K562 (cell line): Measurements from ENCODE around the gene LSS. TPM values are rescaled to one million over a fixed set of nuclear protein-coding genes. Genes with fewer than 3 reads are reported as not detected.

Experiments
- DIDO1 ChIP-seq: fragments of 450-650 bp; IDR thresholded peaks from 2 replicates; pipeline ENCODE4 v1.6.1; 2016; ENCODE audit warnings: low read depth, missing biosample characterization, missing genetic modification characterization
- HLTF ChIP-seq: fragments of 450-650 bp; IDR thresholded peaks from 2 replicates; pipeline ENCODE4 v1.6.1; 2016
- U2AF1 ChIP-seq: fragments of 200-400 bp; formaldehyde crosslinking; optimal IDR thresholded peaks from 2 replicates; pipeline ENCODE3; 2017; ENCODE audit warnings: mild to moderate bottlenecking, low read depth, low read length, moderate library complexity
- ZBTB11 ChIP-seq, 3 experiments: fragments of 200-800 bp in 1 of 3; fragments of 250-450 bp in 1 of 3; fragments of 450-650 bp in 1 of 3; sonication (Bioruptor Pico) in 1 of 3; sonication (Bioruptor generic) in 1 of 3; formaldehyde crosslinking in 1 of 3; IDR thresholded peaks; 2 replicates each; pipeline versions ENCODE4 v1.6.1 to v1.8.0; 2016 to 2022; ENCODE audit warnings: mild to moderate bottlenecking in 2 of 3, missing genetic modification characterization in 2 of 3, missing compliant biosample characterization in 1 of 3, moderate library complexity in 1 of 3
- ZNF354B ChIP-seq: fragments of 250-450 bp; sonication (Bioruptor Pico); IDR thresholded peaks from 2 replicates; pipeline ENCODE4 v1.4.0; 2020
- ZNF511 ChIP-seq: sonication (generic); formaldehyde crosslinking; IDR thresholded peaks from 2 replicates; pipeline ENCODE4 v1.8.0; 2022; ENCODE audit warnings: mild to moderate bottlenecking, missing genetic modification reagents
- polyA plus RNA-seq, 8 experiments: library from polyadenylated mRNA; depleted of rRNA in 4 of 8; stranded (reverse) in 5 of 8; unstranded in 3 of 8; fragments of >200 nt; fragmentation: Nextera tagmentation in 2 of 8; fragmentation: Illumina TruSeq in 1 of 8; extraction: Ambion mirVana in 2 of 8; extraction: Trizol in 1 of 8; gene quantifications; 2 replicates each; pipeline versions ENCODE4 v1.2.1 to v1.2.3, GENCODE V29; 2011 to 2014; ENCODE audit warnings: inconsistent platforms in 1 of 8, missing spikeins in 1 of 8
- total RNA-seq, 7 experiments: library from RNA; depleted of rRNA in 6 of 7; stranded (reverse); fragments of >200 nt in 6 of 7; fragmentation: Illumina TruSeq in 2 of 7; extraction: Trizol in 2 of 7; gene quantifications; 2 replicates each; pipeline versions ENCODE4 v1.2.1 to v1.2.3, GENCODE V29; 2011 to 2021; ENCODE audit warnings: low replicate concordance in 1 of 7
- TF ChIP-seq, protein P1 (sequence below), 2 experiments: fragments of 450-650 bp; formaldehyde crosslinking in 1 of 2; IDR thresholded peaks; 2 replicates each; pipeline versions ENCODE4 v1.4.0 to v1.6.1; 2014 to 2020; ENCODE audit warnings: mild to moderate bottlenecking in 2 of 2, borderline replicate concordance in 1 of 2, low read depth in 1 of 2
- TF ChIP-seq, protein P2 (sequence below): fragments of 250-450 bp; sonication (Bioruptor Pico); IDR thresholded peaks from 2 replicates; pipeline ENCODE4 v1.8.0; 2022; ENCODE audit warnings: inconsistent platforms, mild to moderate bottlenecking, moderate library complexity, borderline replicate concordance

LSS gene
- total and polyA plus RNA-seq, 9 of the 15 experiments (the other 6 are each of a cell fraction or from before 2014, with no cell fraction given): 2.2 to 89.5 (median 37.4) TPM

DNA sequence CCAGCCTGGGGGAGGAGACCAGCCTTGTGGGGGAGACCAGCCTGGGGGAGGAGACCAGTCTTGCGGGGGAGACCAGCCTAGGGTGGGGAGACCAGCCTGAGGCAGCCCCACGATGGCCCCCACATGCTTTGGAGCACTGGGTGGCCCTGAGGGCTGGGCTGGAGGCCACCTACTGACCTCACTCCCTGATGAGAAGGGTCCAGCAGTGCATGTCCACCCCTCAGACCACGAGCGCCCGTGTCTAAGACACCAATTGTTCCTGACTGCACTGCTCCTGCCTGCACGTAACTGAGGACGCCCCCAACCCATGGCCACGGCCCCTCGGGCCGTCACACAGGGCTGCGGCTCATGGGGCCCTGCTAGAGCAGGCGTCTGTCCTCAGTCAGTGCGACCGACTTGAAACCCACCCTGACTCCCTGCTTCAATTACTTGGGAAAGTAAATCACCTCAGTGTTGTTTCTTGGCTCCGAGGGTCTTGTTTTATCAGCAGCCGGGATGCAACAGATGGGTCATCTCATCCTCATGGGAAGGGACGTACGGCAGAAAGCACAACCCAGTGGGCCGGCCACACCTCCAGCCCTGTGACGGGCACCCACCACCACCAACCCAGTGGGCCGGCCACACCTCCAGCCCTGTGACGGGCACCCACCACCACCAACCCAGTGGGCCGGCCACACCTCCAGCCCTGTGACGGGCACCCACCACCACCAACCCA, 44.5 kb downstream of the LSS start, which contains the start of gene SPATC1L (continued):
- TF ChIP-seq, protein P1, sequence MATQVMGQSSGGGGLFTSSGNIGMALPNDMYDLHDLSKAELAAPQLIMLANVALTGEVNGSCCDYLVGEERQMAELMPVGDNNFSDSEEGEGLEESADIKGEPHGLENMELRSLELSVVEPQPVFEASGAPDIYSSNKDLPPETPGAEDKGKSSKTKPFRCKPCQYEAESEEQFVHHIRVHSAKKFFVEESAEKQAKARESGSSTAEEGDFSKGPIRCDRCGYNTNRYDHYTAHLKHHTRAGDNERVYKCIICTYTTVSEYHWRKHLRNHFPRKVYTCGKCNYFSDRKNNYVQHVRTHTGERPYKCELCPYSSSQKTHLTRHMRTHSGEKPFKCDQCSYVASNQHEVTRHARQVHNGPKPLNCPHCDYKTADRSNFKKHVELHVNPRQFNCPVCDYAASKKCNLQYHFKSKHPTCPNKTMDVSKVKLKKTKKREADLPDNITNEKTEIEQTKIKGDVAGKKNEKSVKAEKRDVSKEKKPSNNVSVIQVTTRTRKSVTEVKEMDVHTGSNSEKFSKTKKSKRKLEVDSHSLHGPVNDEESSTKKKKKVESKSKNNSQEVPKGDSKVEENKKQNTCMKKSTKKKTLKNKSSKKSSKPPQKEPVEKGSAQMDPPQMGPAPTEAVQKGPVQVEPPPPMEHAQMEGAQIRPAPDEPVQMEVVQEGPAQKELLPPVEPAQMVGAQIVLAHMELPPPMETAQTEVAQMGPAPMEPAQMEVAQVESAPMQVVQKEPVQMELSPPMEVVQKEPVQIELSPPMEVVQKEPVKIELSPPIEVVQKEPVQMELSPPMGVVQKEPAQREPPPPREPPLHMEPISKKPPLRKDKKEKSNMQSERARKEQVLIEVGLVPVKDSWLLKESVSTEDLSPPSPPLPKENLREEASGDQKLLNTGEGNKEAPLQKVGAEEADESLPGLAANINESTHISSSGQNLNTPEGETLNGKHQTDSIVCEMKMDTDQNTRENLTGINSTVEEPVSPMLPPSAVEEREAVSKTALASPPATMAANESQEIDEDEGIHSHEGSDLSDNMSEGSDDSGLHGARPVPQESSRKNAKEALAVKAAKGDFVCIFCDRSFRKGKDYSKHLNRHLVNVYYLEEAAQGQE (IDR thresholded peaks at IDR 0.05; ENCODE audit: borderline replicate concordance): no peak
- TF ChIP-seq, protein P1 (CRISPR knock-in tag; IDR thresholded peaks at IDR 0.05; ENCODE audit: low read depth): 0 out of 2 replicates have a peak, but pooled peaks have one; percentile 29
- TF ChIP-seq ZNF511 (CRISPR knock-in tag) (peak; percentile 66; the same call in 1 of the 2 replicates), ZBTB11 (CRISPR knock-in tag; IDR thresholded peaks at IDR 0.05) (no peak), HLTF (peak; percentile 64; the same call in 1 of the 2 replicates), ZNF354B (no peak), U2AF1 (no peak), DIDO1 (tag) (no peak)
- TF ChIP-seq, protein P2, sequence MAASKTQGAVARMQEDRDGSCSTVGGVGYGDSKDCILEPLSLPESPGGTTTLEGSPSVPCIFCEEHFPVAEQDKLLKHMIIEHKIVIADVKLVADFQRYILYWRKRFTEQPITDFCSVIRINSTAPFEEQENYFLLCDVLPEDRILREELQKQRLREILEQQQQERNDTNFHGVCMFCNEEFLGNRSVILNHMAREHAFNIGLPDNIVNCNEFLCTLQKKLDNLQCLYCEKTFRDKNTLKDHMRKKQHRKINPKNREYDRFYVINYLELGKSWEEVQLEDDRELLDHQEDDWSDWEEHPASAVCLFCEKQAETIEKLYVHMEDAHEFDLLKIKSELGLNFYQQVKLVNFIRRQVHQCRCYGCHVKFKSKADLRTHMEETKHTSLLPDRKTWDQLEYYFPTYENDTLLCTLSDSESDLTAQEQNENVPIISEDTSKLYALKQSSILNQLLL (CRISPR knock-in tag): no peak
